ENCODE measurements around the gene SGK1.
"Not testable (repeated sequence)": the region's sequence is repeated elsewhere in the genome, so short reads cannot be mapped to it uniquely, and the experiment has no call there.

SGK1 gene

DNA sequence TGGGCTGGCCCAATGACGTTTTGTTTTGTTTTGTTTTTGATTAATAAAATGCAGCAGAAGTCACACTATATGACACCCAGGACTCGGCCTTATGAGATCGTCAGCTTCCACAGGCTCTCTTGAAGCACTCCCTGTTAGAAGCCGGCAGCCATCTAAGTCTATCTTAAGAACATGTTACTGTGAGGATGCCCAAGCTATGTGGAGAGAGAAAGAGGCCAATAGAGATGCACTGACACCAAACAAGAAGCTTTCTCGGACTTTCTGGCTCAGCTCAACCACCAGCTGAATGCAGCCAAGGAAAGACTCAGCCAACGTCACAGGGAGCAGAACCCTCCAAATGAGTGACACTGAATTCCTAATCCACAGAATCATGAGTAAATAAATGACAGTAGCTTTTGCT is 14.0 kb downstream of the SGK1 start:
- DNase-seq (ENCODE audit: low read depth): no peak

DNA sequence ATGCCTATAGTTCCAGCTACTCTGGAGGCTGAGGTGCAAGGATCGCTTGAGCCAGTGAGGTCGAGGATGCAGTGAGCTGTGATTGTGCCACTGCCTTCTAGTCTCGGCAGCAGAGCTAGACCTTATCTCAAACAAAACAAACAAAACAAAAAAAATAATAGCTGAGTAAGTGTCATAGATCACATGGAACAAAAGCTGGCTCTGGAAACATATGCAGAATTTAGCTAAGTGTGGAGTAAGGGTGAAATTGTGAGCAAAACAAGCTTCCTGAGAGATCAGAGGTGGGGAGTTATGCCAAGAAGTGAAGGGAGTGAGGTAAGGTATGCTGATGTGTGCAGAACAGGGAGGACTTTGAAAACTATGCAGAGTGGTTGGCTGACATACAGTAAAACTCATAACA is 18.7 kb downstream of the SGK1 start:
- no peak for DNase-seq (ENCODE audit: low read depth)

- no peak for DNase-seq (ENCODE audit: low read depth)
These were observed 21.1 kb downstream of the SGK1 start for GRCh38 chr6:134296762-134297161.

DNA sequence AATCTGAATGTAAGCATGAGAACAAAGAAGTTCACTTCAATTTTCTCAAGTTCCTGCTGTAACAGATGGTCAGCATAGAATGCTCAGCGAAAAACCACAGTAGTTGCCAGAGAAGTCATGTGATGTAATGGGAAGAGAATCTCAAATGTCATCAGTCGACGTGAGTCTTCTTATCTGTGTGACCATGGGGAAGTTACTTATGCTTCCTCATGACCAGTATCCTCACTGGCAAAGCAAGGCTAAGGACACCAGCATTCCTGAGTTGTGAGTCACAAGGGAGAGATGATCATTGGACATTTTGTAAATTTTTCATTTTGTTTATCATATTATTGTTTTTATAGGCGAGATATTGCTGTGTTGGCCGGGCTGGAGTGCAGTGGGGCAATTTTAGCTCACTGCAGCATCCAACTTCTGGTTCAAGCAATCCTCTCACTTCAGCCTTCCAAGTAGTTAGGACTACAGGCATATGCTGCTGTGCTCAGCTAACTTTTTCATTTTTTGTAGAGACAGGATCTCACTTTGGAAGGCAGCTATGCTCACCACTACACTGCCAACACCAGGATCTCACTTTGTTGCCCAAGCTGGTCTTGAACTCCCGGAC is 21.9 kb downstream of the SGK1 start:
- DNase-seq (ENCODE audit: low read depth): peak; percentile 33

GRCh38 chr6:134293659-134294161 is 24.2 kb downstream of the SGK1 start:
- DNase-seq (ENCODE audit: low read depth): no peak

GRCh38 chr6:134291156-134291555 is 26.8 kb downstream of the SGK1 start:
- no peak for DNase-seq (ENCODE audit: low read depth)

DNA sequence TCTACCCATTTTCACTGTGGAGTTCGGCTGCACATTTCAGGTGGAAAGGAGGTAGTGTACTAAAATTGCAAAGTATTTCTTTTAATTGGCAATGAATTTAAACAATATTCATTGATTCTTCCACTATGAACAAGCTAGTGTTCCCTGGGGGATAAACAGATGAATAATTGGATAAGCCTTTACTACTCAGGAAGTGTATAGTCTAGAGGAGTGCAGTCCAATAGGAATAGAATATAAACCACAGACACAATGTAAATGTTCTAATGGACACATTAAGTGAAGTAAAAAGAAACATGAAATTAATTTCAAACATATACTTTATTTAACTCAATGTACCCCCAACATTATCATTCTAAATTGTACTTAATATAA is 28.7 kb downstream of the SGK1 start:
- DNase-seq (ENCODE audit: low read depth): no peak

GRCh38 chr6:134288538-134289203 is 29.2 kb downstream of the SGK1 start:
- no peak for DNase-seq (ENCODE audit: low read depth)

DNA sequence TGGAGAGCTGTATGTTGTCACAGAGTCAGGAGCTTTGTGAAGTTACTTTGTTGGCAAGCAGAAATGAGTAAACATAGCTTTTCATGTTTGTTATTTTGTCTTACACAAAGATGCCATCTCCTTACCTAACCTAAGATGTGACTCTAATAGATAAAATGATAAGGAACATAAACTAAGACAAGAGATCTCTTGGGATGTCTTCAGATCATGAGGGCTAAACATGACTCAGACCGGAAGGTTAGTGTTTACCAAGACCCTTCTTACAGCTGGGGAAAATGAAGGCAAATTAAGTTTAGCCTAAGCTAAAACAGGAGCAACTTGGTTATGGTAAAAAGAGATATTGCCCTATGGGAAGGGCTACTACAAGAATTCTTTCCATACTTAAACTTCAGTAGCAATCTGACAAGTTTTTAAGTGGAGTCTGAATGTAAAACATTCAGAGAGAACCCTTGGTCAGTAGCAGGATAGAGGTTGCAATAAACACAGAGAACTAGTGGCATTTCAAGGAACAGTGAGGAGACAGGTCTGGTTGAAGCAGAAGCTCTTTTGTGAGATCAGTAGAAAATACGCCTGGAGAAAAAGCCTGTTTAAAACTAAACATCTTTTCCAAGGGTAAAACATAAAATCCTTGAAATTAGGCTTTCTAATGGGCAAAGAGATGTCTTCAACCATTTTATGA is 29.9 kb downstream of the SGK1 start:
- DNase-seq (ENCODE audit: low read depth): no peak

DNA sequence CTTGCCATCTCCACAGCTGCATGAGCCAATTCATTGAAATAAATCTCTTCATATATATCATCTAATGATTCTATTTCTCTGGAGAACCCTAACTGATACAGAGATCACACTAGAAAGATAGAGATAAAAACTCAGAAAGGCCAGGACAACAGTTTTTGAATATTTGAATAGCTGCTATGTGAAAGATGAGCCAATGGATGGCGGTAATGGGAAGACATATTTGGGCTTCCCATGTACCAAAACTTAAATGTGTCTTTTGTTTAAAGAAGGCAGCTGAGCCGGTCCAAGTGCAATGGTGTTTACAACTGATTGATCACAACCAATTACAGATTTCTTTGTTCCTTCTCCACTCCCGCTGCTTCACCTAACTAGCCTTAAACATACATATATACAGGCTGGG is 35.1 kb downstream of the SGK1 start:
- DNase-seq (ENCODE audit: low read depth): no peak

GRCh38 chr6:134281388-134281787 is 36.5 kb downstream of the SGK1 start:
- DNase-seq (ENCODE audit: low read depth): no peak

GRCh38 chr6:134278000-134278399 is 39.9 kb downstream of the SGK1 start:
- DNase-seq (ENCODE audit: low read depth): no peak

- DNase-seq (ENCODE audit: low read depth): not testable (repeated sequence)
These were observed 41.0 kb downstream of the SGK1 start for GRCh38 chr6:134276891-134277377.

DNA sequence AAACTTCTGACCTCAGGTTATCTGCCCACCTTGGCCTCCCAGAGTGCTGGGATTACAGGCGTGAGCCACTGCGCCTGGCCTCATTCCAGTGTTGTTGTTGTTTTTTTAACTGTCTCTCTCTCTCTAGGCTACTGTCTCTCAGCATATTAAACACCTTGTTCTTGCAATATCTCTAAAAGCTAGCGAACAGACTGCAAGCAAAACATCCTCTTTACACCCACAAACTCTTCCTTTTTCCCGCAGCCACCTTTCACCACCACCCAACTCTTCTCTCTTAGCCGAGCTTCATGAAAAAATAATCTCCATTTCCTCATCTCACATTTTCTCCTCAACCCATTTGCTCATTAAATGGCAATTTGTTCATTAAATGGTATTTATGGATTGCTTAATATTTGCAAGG is 45.5 kb downstream of the SGK1 start:
- no peak for DNase-seq (ENCODE audit: low read depth)

DNA sequence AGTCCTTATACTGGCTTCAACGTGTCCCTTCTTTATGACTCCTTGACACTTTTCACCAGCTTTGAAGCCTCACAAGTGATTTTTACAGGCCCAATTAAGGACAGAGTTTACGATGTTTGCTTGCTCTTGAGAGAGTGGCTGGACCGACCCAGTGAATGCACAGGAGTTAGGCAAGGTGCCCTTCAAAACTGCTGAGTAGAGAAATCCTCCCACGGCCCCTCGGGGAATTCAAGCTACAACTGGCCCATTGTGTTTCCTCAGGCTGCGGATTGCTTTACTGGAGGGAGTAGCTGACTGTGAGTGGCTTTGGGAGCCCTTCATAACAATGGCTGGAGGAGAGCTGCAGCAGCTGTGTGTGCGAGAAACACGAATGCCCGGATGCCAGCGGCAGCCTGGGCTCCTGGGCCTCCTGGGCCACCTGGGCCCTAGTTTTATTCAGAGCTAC is 50.0 kb downstream of the SGK1 start:
- DNase-seq (ENCODE audit: low read depth): no peak

DNA sequence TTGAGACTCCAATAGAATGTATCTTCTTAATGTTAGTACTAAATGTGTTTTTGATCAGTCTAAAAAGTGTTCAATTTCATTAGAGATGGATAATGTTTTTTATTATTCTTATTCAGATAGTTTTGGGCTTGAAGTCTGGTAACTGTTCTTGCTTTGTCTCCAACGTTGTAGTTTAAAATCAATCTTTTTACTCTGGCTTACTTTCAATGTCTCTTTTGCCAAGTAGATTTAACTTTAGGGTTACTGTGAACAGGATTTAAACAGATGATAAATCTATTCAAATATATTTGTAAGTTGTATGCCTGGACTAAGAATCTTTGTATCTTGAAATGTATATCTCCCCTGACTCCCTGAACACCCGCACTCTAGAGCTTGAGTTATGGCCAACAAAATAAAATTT is 51.1 kb downstream of the SGK1 start:
- DNase-seq (ENCODE audit: low read depth): no peak

DNA sequence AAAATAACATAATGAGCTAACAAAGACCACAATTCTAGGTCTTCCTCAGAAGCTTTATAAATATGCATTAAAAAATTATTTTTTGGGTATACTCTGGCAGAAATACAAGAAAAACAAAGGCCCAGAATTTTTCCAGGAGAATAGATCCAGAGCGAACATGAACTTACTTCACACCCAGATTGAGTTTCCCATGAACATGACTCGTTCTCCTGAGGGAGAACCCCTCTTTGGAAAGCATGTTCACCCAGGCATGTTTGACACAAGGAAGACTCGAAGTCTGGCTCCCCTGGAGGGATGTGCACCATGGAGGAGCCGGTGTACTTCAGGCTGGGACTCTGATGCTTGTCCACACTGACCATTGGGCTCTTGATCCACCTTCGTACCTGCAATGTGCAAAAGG is 56.1 kb downstream of the SGK1 start:
- no peak for DNase-seq (ENCODE audit: low read depth)

DNA sequence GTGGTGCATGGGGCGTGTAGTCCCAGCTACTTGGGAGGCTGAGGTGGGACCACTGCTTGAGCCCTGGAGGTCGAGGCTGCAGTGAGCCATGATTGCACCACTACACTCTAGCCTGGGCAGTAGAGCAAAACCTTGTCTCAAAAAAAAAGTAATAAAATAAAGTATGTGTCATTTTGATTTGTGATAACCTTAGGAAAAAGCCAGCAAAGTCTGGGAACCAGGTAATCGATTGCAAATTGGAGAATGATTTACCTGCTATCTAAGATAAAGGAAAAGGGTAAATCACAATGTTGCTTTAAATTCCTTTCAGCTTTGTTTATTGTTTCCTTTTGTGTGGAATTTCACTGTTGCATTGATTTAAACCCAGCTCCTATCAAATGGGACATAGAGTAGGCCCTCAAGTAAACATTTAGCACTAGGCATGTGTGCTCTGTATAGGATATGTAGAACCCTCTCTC is 59.0 kb downstream of the SGK1 start:
- no peak for DNase-seq (ENCODE audit: low read depth)

DNA sequence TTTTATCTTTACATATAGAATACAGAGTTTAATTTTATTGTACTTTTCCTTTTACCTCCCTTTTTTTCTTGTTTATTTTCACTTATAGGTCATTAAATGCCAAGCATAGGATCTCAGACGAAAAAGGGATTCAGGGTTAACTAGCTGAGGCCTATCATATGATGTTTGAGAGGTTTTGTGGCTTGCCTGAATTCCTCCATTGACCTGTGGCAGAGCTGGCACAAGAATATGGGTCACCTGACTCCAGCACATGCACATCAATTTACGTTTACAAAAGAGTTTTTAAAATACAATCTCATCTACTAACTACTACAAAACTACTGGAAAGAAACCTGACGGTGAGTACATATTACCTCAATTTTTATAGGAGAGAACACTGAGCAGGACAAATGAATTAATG is 60.4 kb downstream of the SGK1 start:
- DNase-seq (ENCODE audit: low read depth): no peak

- no peak for DNase-seq (ENCODE audit: low read depth)
These were observed 61.0 kb downstream of the SGK1 start for GRCh38 chr6:134256862-134257261.

DNA sequence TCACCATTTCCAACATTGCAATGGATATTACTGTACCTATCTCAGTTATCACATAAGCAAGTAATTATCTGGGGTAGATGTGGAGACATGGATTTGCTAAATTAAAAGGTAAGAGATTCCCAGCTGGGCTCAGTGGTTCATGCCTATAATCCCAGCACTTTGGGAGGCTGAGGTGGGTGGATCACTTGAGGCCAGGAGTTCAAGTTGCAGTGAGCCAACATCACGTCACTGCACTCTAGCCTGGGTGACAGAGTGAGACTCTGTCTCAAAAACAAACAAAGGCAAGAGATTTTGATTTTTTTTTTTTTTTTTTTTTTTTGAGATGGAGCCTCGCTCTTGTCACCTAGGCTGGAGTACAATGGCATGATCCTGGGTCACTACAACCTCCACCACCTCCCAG is 62.6 kb downstream of the SGK1 start:
- DNase-seq (ENCODE audit: low read depth): not testable (repeated sequence)

DNA sequence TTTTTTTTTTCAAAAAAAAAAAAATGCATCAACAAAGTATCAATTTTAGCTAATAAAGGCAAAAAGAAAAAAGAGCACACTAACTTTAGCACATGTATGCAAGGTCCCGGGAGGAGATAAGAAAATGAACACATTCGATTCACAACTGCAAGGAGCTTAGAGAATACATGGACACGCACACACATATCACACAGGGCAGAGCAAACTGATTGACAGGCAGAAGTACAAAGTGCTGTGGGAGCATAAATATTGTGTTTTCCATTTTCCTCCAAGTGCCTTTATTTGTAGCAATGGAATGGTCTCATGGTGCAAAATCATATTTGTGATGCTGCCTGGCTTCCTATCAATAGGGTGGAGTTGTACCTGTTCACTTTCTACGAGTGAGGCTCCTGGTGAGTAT is 63.8 kb downstream of the SGK1 start:
- DNase-seq (ENCODE audit: low read depth): no peak

GRCh38 chr6:134253681-134254080 is 64.2 kb downstream of the SGK1 start:
- DNase-seq (ENCODE audit: low read depth): no peak

Measured in CMK (cell line).